GM12801 (cell line): ENCODE measurements around the gene TP53BP2.

Experiments used
- CTCF ChIP-seq: IDR thresholded peaks from one replicate; pipeline ENCODE4 v1.5.1; 2011; ENCODE audit warnings: control low read depth; ENCODE audit not compliant: insufficient read length; ENCODE audit errors: extremely low read depth

TP53BP2 gene

GRCh38 chr1:223759273-223759672, 86.5 kb downstream of the TP53BP2 start:
- TF ChIP-seq CTCF: no peak

- TF ChIP-seq CTCF: no peak
Observed at GRCh38 chr1:223758734-223759133, 87.0 kb downstream of the TP53BP2 start.

- no peak for TF ChIP-seq CTCF
Observed at GRCh38 chr1:223756806-223757700, 88.7 kb downstream of the TP53BP2 start.

GRCh38 chr1:223755992-223756775, 89.6 kb downstream of the TP53BP2 start:
- no peak for TF ChIP-seq CTCF

GRCh38 chr1:223755432-223755792, 90.3 kb downstream of the TP53BP2 start:
- TF ChIP-seq CTCF: no peak

GRCh38 chr1:223754681-223755431, 90.9 kb downstream of the TP53BP2 start:
- no peak for TF ChIP-seq CTCF
